Measurements from ENCODE around the gene ITGB8. TPM values are rescaled to one million over a fixed set of nuclear protein-coding genes. Genes with fewer than 3 reads are reported as not detected.

ITGB8 gene
- total RNA-seq, 2 experiments from 2014 or later, result not detected

DNA sequence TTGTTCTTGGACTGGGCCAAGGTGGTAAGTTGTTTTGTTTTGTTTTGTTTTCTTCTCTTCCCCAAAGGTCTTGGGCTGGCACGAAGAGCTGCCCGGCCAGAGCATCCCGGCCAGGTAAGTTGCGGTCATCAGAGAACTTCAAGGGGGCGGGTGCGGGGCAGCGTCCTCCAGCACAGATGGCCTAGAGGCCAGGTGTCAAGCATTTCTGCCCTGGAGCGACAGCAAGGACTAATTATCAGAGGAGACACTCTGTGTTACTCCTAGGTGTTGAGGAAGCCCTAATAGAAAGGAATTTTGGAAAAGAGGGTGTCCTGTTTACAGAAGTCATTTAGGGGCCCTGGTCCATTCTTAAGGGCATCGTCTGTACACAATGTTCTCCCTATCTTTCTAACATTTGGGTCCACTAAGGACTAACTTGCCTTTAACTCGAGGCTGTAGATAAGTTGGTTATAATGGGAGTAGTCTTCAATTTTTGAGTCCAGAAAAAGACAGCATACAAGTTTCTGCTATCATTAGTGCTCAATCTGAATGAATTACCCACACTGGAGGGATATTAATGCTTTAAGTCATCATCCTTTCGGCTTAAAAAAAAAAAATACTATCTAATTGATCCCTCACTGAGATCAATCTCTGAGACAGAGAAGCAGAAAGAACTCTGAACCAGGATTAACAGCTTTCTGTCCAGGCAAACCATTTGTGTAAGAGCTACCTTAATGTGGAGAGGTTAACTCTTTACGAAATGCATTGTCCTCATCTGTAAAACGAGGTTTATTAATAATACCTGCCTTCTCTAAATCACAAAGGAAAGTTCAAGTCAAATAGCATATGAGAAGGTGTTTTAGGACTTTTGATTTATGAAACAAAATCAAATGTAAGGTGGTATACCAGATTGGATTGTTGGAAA is 1.5 kb downstream of the ITGB8 start:
- ATAC-seq (ENCODE audit: low read depth) (no peak), DNase-seq (no peak)
- Mint-ChIP-seq H3K27me3 (peaks cover 63% of the 10 kb centered on the region), H3K4me3 (peak overlapping the region; percentile 75), H3K27ac (no peak overlapping the region), H3K36me3 (no peaks in the 10 kb centered on the region), H3K9me3 (no peaks in the 10 kb centered on the region), H3K4me1 (peaks cover 18% of the 10 kb centered on the region)
- POLR2A ChIA-PET, result no interaction called here

GRCh38 chr7:20338285-20338684 is 7.6 kb downstream of the ITGB8 start:
- DNase-seq, result no peak
- H3K27me3 Mint-ChIP-seq, result peaks cover 13% of the 10 kb centered on the region
- H3K4me1 Mint-ChIP-seq, result no peaks in the 10 kb centered on the region
- no peak for ATAC-seq (ENCODE audit: low read depth)
- H3K9me3 Mint-ChIP-seq, result no peaks in the 10 kb centered on the region
- H3K36me3 Mint-ChIP-seq, result no peaks in the 10 kb centered on the region
- H3K27ac Mint-ChIP-seq, result no peak overlapping the region
- H3K4me3 Mint-ChIP-seq, result no peak overlapping the region
- POLR2A ChIA-PET, result no interaction called here

- POLR2A ChIA-PET, result no interaction called here
- no peaks in the 10 kb centered on the region for H3K4me1 Mint-ChIP-seq
Observed at GRCh38 chr7:20340839-20341238, 10.1 kb downstream of the ITGB8 start.

GRCh38 chr7:20343205-20343604 is 12.5 kb downstream of the ITGB8 start:
- ATAC-seq (ENCODE audit: low read depth) (no peak), DNase-seq (no peak)
- POLR2A ChIA-PET, result no interaction called here
- Mint-ChIP-seq H3K36me3 (no peaks in the 10 kb centered on the region), H3K27me3 (no peaks in the 10 kb centered on the region), H3K4me3 (no peak overlapping the region), H3K9me3 (no peaks in the 10 kb centered on the region), H3K4me1 (no peaks in the 10 kb centered on the region), H3K27ac (no peak overlapping the region)

More at GRCh38 chr7:20340839-20341238, 10.1 kb downstream of the ITGB8 start:
- Mint-ChIP-seq H3K27ac (no peak overlapping the region), H3K9me3 (no peaks in the 10 kb centered on the region), H3K27me3 (no peaks in the 10 kb centered on the region), H3K36me3 (no peaks in the 10 kb centered on the region), H3K4me3 (no peak overlapping the region)
- no peak for DNase-seq
- ATAC-seq (ENCODE audit: low read depth), result no peak

GRCh38 chr7:20343941-20344340 is 13.2 kb downstream of the ITGB8 start:
- no peak overlapping the region for H3K27ac Mint-ChIP-seq
- H3K27me3 Mint-ChIP-seq, result peaks cover 2% of the 10 kb centered on the region
- no peaks in the 10 kb centered on the region for H3K36me3 Mint-ChIP-seq
- POLR2A ChIA-PET, result no interaction called here
- DNase-seq, result no peak
- no peaks in the 10 kb centered on the region for H3K9me3 Mint-ChIP-seq
- ATAC-seq (ENCODE audit: low read depth), result no peak
- no peak overlapping the region for H3K4me3 Mint-ChIP-seq
- no peaks in the 10 kb centered on the region for H3K4me1 Mint-ChIP-seq

DNA sequence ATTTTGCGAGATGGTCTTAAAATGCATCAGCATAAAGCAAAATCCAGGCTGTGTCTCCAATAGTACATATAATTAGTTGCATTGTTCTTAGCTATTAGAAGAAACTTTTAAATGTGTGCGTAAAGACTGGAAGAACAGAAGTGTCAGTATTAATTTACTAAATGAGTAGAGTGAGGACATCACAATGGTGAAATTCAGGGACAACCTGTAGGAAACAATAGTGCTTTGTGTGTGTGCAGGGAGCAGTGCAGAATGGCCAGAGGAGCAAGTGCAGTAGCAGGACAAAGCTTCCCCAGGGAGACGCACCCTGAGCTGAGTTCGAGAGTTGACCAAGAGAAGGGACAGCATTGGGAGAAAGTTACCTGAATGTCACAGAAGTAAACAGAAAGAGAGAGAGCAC is 13.7 kb downstream of the ITGB8 start:
- no peak for DNase-seq
- Mint-ChIP-seq H3K36me3 (no peaks in the 10 kb centered on the region), H3K9me3 (no peaks in the 10 kb centered on the region), H3K27ac (no peak overlapping the region), H3K27me3 (peaks cover 2% of the 10 kb centered on the region), H3K4me1 (no peaks in the 10 kb centered on the region), H3K4me3 (no peak overlapping the region)
- POLR2A ChIA-PET, result no interaction called here
- ATAC-seq (ENCODE audit: low read depth), result no peak

- no peak overlapping the region for H3K4me3 Mint-ChIP-seq
- POLR2A ChIA-PET, result no interaction called here
- ATAC-seq (ENCODE audit: low read depth) (no peak), DNase-seq (no peak)
- peaks cover 2% of the 10 kb centered on the region for H3K27me3 Mint-ChIP-seq
- no peaks in the 10 kb centered on the region for H3K9me3 Mint-ChIP-seq
- no peak overlapping the region for H3K27ac Mint-ChIP-seq
- H3K36me3 Mint-ChIP-seq, result no peaks in the 10 kb centered on the region
- no peaks in the 10 kb centered on the region for H3K4me1 Mint-ChIP-seq
Observed at GRCh38 chr7:20346577-20346976, 15.9 kb downstream of the ITGB8 start.

DNA sequence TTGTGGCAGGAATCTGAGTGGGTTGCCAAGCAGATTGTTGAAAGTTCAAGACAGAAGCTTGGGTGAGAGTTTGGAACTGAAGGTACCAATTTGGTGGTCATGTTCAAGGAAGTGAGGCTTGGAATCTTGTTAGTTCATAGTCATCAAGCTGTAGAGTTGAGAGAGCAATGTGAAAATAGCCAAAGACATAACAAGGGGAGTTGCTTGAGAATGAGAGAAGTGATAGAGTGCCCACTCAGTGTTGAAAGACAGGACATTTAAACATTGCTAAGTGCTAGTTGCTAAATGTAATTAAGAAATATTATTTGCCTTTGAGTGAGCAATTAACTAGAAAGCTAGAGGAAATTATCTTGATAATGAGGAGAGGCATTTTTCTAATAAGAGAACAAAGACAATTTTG is 17.0 kb downstream of the ITGB8 start:
- DNase-seq (no peak), ATAC-seq (ENCODE audit: low read depth) (no peak)
- H3K36me3 Mint-ChIP-seq, result no peaks in the 10 kb centered on the region
- no peak overlapping the region for H3K27ac Mint-ChIP-seq
- no peak overlapping the region for H3K4me3 Mint-ChIP-seq
- no peaks in the 10 kb centered on the region for H3K9me3 Mint-ChIP-seq
- H3K4me1 Mint-ChIP-seq, result no peaks in the 10 kb centered on the region
- H3K27me3 Mint-ChIP-seq, result peaks cover 2% of the 10 kb centered on the region
- POLR2A ChIA-PET, result no interaction called here

GRCh38 chr7:20348125-20348807 is 17.6 kb downstream of the ITGB8 start:
- ATAC-seq (ENCODE audit: low read depth), result no peak
- Mint-ChIP-seq H3K27me3 (peaks cover 2% of the 10 kb centered on the region), H3K27ac (no peak overlapping the region), H3K4me1 (no peaks in the 10 kb centered on the region), H3K9me3 (no peaks in the 10 kb centered on the region), H3K4me3 (no peak overlapping the region), H3K36me3 (no peaks in the 10 kb centered on the region)
- POLR2A ChIA-PET, result no interaction called here
- DNase-seq, result no peak

DNA sequence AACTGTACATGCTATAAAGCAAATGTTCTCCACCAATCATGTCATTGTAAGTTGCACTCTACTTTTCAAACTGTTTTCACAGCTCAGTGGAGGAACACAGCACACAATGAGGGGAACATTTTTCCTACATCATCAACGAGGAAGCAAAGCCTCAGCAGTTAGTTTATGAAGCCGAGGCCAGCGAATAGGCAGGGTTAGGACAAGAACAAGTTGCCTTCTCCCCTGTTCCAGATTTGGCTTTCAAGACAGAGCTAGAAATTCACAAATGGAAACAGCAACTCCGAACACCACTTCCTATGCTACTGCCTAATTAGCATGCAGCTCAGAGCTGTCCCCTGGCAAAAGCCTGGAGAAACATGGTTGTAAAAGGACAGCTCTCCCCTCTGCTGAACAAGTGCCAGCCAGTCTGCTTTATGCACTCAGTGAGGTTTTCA is 19.8 kb downstream of the ITGB8 start:
- no peak overlapping the region for H3K27ac Mint-ChIP-seq
- no peak for DNase-seq
- no peaks in the 10 kb centered on the region for H3K36me3 Mint-ChIP-seq
- no peaks in the 10 kb centered on the region for H3K9me3 Mint-ChIP-seq
- POLR2A ChIA-PET, result no interaction called here
- H3K4me3 Mint-ChIP-seq, result no peak overlapping the region
- ATAC-seq (ENCODE audit: low read depth), result no peak
- no peaks in the 10 kb centered on the region for H3K4me1 Mint-ChIP-seq
- H3K27me3 Mint-ChIP-seq, result peaks cover 2% of the 10 kb centered on the region

- POLR2A ChIA-PET, result no interaction called here
- DNase-seq, result no peak
- no peak overlapping the region for H3K4me3 Mint-ChIP-seq
- peaks cover 2% of the 10 kb centered on the region for H3K27me3 Mint-ChIP-seq
- H3K4me1 Mint-ChIP-seq, result no peaks in the 10 kb centered on the region
- no peak for ATAC-seq (ENCODE audit: low read depth)
- no peaks in the 10 kb centered on the region for H3K36me3 Mint-ChIP-seq
- H3K27ac Mint-ChIP-seq, result no peak overlapping the region
- H3K9me3 Mint-ChIP-seq, result no peaks in the 10 kb centered on the region
Observed at GRCh38 chr7:20350996-20351692, 20.4 kb downstream of the ITGB8 start.

DNA sequence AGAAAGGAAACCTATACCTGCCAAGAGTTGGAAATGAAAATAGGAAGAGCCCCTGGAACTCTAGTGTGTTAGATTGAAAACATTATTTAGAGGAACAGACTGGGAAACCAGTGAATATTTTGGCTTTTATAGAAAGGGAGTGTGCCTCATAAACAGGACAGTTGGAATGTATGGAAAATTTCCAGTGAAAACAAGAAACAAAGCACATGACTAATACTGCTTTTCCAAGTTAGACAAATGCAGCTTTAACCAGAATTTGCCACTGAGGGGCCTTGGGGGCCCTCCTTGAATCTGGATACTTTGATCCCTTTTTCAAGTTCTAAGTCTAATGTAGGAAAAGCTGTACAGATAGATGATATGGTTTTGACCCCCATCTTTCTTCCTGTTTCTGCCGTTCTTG is 21.2 kb downstream of the ITGB8 start:
- POLR2A ChIA-PET, result no interaction called here
- Mint-ChIP-seq H3K9me3 (no peaks in the 10 kb centered on the region), H3K4me3 (no peak overlapping the region), H3K4me1 (no peaks in the 10 kb centered on the region), H3K27ac (no peak overlapping the region), H3K36me3 (no peaks in the 10 kb centered on the region), H3K27me3 (peaks cover 2% of the 10 kb centered on the region)
- DNase-seq, result no peak
- no peak for ATAC-seq (ENCODE audit: low read depth)

DNA sequence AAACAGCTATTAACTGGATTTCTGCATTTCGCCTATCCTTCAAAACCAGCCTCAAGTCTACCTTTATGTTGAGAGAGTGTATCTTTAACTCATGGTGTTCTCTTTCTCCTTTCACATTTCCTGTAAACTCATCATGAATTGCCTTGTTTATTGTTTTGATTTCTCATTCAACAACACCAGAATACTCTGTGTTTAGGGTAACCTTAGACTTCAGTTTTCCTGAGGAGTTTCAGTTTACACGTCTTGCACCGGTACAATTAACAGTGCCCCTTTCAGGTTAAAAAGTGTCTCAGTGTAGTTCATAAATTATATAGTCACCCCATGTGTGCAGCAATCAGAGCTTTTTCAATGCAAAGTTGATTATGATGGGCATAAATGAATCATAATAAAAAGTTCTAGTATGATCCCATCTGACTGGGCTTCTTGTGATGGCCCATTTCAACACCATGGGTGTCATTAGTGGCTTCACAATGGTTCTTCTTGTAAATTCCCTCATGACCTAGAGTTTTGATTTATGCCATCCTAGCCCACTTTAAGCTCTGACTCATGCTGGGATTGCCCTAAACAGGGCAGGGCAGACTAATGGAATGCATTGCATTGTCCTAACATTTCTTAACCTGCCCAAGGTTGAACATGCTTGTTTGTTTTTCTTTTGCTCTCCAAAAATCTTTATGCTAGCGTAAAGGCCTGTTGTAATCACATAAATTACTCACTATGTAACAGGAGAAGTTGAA is 22.0 kb downstream of the ITGB8 start:
- peaks cover 2% of the 10 kb centered on the region for H3K27me3 Mint-ChIP-seq

More for the DNA sequence above, 22.0 kb downstream of the ITGB8 start:
- H3K36me3 Mint-ChIP-seq, result no peaks in the 10 kb centered on the region
- POLR2A ChIA-PET, result no interaction called here
- no peaks in the 10 kb centered on the region for H3K9me3 Mint-ChIP-seq
- no peak overlapping the region for H3K27ac Mint-ChIP-seq
- DNase-seq (no peak), ATAC-seq (ENCODE audit: low read depth) (no peak)
- no peaks in the 10 kb centered on the region for H3K4me1 Mint-ChIP-seq
- no peak overlapping the region for H3K4me3 Mint-ChIP-seq
